Karpas-422 (cell line): Measurements from ENCODE around the gene MRO. TPM values are rescaled to one million over a fixed set of nuclear protein-coding genes. Genes with fewer than 3 reads are reported as not detected.

Experiments used
- DNase-seq: peaks from one replicate; pipeline ENCODE4 v3.0.0-alpha.2; 2015
- H2AFZ ChIP-seq: fragments of 200-600 bp; sonication (generic); 2 replicates; pipeline ENCODE4 v1.6.1; 2014; ENCODE audit warnings: antibody characterized with exemption, low read length, mixed read lengths
- H3K27ac ChIP-seq: fragments of 200-600 bp; sonication (generic); 2 replicates; pipeline ENCODE4 v1.5.1; 2014; ENCODE audit warnings: mild to moderate bottlenecking, low read length, moderate library complexity
- H3K27me3 ChIP-seq: fragments of 200-600 bp; sonication (generic); 2 replicates; pipeline ENCODE4 v1.6.1; 2014; ENCODE audit warnings: low read length, mixed read lengths
- H3K36me3 ChIP-seq: fragments of 200-600 bp; sonication (generic); 2 replicates; pipeline ENCODE4 v1.6.1; 2014; ENCODE audit warnings: low read length, mixed read lengths; ENCODE audit not compliant: insufficient read depth
- H3K4me1 ChIP-seq: fragments of 200-600 bp; sonication (generic); 2 replicates; pipeline ENCODE4 v1.6.1; 2014; ENCODE audit warnings: mild to moderate bottlenecking, low read length, mixed read lengths
- H3K4me2 ChIP-seq: fragments of 200-600 bp; sonication (generic); 2 replicates; pipeline ENCODE4 v1.6.1; 2014; ENCODE audit warnings: low read length, low read depth, mild to moderate bottlenecking; ENCODE audit not compliant: poor library complexity, severe bottlenecking
- H3K4me3 ChIP-seq: fragments of 200-600 bp; sonication (generic); 2 replicates; pipeline ENCODE4 v1.5.1; 2014; ENCODE audit warnings: mild to moderate bottlenecking, antibody characterized with exemption, low read length, mixed read lengths
- H3K79me2 ChIP-seq: fragments of 200-600 bp; sonication (generic); 2 replicates; pipeline ENCODE4 v1.6.1; 2014; ENCODE audit warnings: mild to moderate bottlenecking, low read length, mixed read lengths
- H3K9ac ChIP-seq: fragments of 200-600 bp; sonication (generic); 2 replicates; pipeline ENCODE4 v1.6.0; 2014; ENCODE audit warnings: low read length
- H3K9me2 ChIP-seq: fragments of 200-600 bp; sonication (generic), shearing (Covaris generic); replicated peaks from 2 replicates; pipeline ENCODE4 v1.6.0; 2014; ENCODE audit warnings: mild to moderate bottlenecking, low read length, moderate library complexity; ENCODE audit not compliant: insufficient read depth
- H3K9me3 ChIP-seq: fragments of 300-700, 200-600 bp; sonication (generic); 2 replicates; pipeline ENCODE4 v1.6.1; 2014; ENCODE audit warnings: low read length, mixed read lengths
- H4K20me1 ChIP-seq: fragments of 200-600 bp; sonication (generic); 2 replicates; pipeline ENCODE4 v1.6.1; 2014; ENCODE audit warnings: mild to moderate bottlenecking, antibody characterized with exemption, low read length, low read depth; ENCODE audit not compliant: insufficient read depth
- total RNA-seq: library from RNA; depleted of rRNA; stranded (reverse); fragments of >200 nt; shearing (Covaris generic); gene quantifications from 2 replicates; pipeline ENCODE4 v1.2.3, GENCODE V29; 2014; ENCODE audit warnings: low replicate concordance

The MRO gene
- total RNA-seq, 1 experiment from 2014 or later: 3.2 TPM

GRCh38 chr18:50751490-50751889 is 68.3 kb downstream of the MRO start:
- H3K4me1 ChIP-seq: no peaks in the 10 kb centered on the region
- H3K79me2 ChIP-seq: no peaks in the 10 kb centered on the region
- no peak overlapping the region for H3K27ac ChIP-seq
- no peak overlapping the region for H3K9ac ChIP-seq
- H2AFZ ChIP-seq: no peak overlapping the region
- no peak overlapping the region for H3K4me2 ChIP-seq
- H3K4me3 ChIP-seq: no peak overlapping the region
- no peaks in the 10 kb centered on the region for H3K9me2 ChIP-seq
- H3K9me3 ChIP-seq: no peaks in the 10 kb centered on the region
- no peaks in the 10 kb centered on the region for H4K20me1 ChIP-seq
- no peaks in the 10 kb centered on the region for H3K36me3 ChIP-seq
- no peaks in the 10 kb centered on the region for H3K27me3 ChIP-seq
- DNase-seq: no peak

- no peaks in the 10 kb centered on the region for H3K9me3 ChIP-seq
- no peak overlapping the region for H3K4me3 ChIP-seq
These were observed 69.3 kb downstream of the MRO start for GRCh38 chr18:50750546-50750945.

GRCh38 chr18:50749945-50750344 is 69.9 kb downstream of the MRO start:
- no peaks in the 10 kb centered on the region for H3K9me3 ChIP-seq
- H3K4me3 ChIP-seq: no peak overlapping the region
- H3K36me3 ChIP-seq: no peaks in the 10 kb centered on the region
- H3K9ac ChIP-seq: no peak overlapping the region
- no peaks in the 10 kb centered on the region for H3K79me2 ChIP-seq
- H2AFZ ChIP-seq: no peak overlapping the region
- H3K27me3 ChIP-seq: no peaks in the 10 kb centered on the region
- no peaks in the 10 kb centered on the region for H3K9me2 ChIP-seq
- H3K4me1 ChIP-seq: no peaks in the 10 kb centered on the region
- H3K27ac ChIP-seq: no peak overlapping the region
- no peaks in the 10 kb centered on the region for H4K20me1 ChIP-seq
- no peak for DNase-seq
- no peak overlapping the region for H3K4me2 ChIP-seq

More at GRCh38 chr18:50750546-50750945, 69.3 kb downstream of the MRO start:
- Histone ChIP-seq H3K36me3 (no peaks in the 10 kb centered on the region), H4K20me1 (no peaks in the 10 kb centered on the region), H2AFZ (no peak overlapping the region), H3K9ac (no peak overlapping the region), H3K27ac (no peak overlapping the region), H3K4me1 (no peaks in the 10 kb centered on the region), H3K9me2 (no peaks in the 10 kb centered on the region), H3K27me3 (no peaks in the 10 kb centered on the region), H3K4me2 (no peak overlapping the region), H3K79me2 (no peaks in the 10 kb centered on the region)
- no peak for DNase-seq

- no peak overlapping the region for H2AFZ ChIP-seq
These were observed 70.4 kb downstream of the MRO start for GRCh38 chr18:50749421-50749820.

GRCh38 chr18:50748243-50749229 is 71.3 kb downstream of the MRO start:
- no peak for DNase-seq
- no peaks in the 10 kb centered on the region for H3K4me1 ChIP-seq
- H3K4me2 ChIP-seq: no peak overlapping the region
- no peaks in the 10 kb centered on the region for H4K20me1 ChIP-seq
- H3K79me2 ChIP-seq: no peaks in the 10 kb centered on the region
- H3K27me3 ChIP-seq: no peaks in the 10 kb centered on the region
- H3K4me3 ChIP-seq: no peak overlapping the region
- no peaks in the 10 kb centered on the region for H3K9me3 ChIP-seq
- no peaks in the 10 kb centered on the region for H3K9me2 ChIP-seq
- no peak overlapping the region for H3K9ac ChIP-seq
- no peak overlapping the region for H3K27ac ChIP-seq
- H3K36me3 ChIP-seq: no peaks in the 10 kb centered on the region
- H2AFZ ChIP-seq: no peak overlapping the region

More at GRCh38 chr18:50749421-50749820, 70.4 kb downstream of the MRO start:
- Histone ChIP-seq H3K9me2 (no peaks in the 10 kb centered on the region), H3K27me3 (no peaks in the 10 kb centered on the region), H3K4me1 (no peaks in the 10 kb centered on the region), H3K36me3 (no peaks in the 10 kb centered on the region), H3K9ac (no peak overlapping the region), H3K9me3 (no peaks in the 10 kb centered on the region), H3K79me2 (no peaks in the 10 kb centered on the region), H3K4me2 (no peak overlapping the region), H3K4me3 (no peak overlapping the region), H3K27ac (no peak overlapping the region), H4K20me1 (no peaks in the 10 kb centered on the region)
- no peak for DNase-seq

GRCh38 chr18:50747849-50748242 is 72.0 kb downstream of the MRO start:
- Histone ChIP-seq H3K9me3 (no peaks in the 10 kb centered on the region), H3K27ac (no peak overlapping the region), H4K20me1 (no peaks in the 10 kb centered on the region), H3K79me2 (no peaks in the 10 kb centered on the region), H3K4me1 (no peaks in the 10 kb centered on the region), H2AFZ (no peak overlapping the region), H3K4me3 (no peak overlapping the region), H3K27me3 (no peaks in the 10 kb centered on the region), H3K9me2 (no peaks in the 10 kb centered on the region), H3K4me2 (no peak overlapping the region), H3K9ac (no peak overlapping the region), H3K36me3 (no peaks in the 10 kb centered on the region)
- DNase-seq: no peak

- Histone ChIP-seq H2AFZ (no peak overlapping the region), H3K27ac (no peak overlapping the region), H3K4me3 (no peak overlapping the region), H4K20me1 (no peaks in the 10 kb centered on the region), H3K4me1 (no peaks in the 10 kb centered on the region), H3K9ac (no peak overlapping the region), H3K9me2 (no peaks in the 10 kb centered on the region), H3K27me3 (no peaks in the 10 kb centered on the region), H3K4me2 (no peak overlapping the region), H3K79me2 (no peaks in the 10 kb centered on the region), H3K36me3 (no peaks in the 10 kb centered on the region), H3K9me3 (no peaks in the 10 kb centered on the region)
- no peak for DNase-seq
These were observed 73.9 kb downstream of the MRO start for GRCh38 chr18:50745945-50746344.
